HG02571 (cell line): ENCODE measurements around the gene HABP4.
"Not testable (repeated sequence)": the region's sequence is repeated elsewhere in the genome, so short reads cannot be mapped to it uniquely, and the experiment has no call there.

Source experiments
- ATAC-seq: cut with Tn5 transposase; IDR thresholded peaks from one replicate; pipeline ENCODE4 v1.9.1; 2021; ENCODE audit warnings: mild to moderate bottlenecking, moderate library complexity; ENCODE audit not compliant: unreplicated experiment

HABP4 gene

DNA sequence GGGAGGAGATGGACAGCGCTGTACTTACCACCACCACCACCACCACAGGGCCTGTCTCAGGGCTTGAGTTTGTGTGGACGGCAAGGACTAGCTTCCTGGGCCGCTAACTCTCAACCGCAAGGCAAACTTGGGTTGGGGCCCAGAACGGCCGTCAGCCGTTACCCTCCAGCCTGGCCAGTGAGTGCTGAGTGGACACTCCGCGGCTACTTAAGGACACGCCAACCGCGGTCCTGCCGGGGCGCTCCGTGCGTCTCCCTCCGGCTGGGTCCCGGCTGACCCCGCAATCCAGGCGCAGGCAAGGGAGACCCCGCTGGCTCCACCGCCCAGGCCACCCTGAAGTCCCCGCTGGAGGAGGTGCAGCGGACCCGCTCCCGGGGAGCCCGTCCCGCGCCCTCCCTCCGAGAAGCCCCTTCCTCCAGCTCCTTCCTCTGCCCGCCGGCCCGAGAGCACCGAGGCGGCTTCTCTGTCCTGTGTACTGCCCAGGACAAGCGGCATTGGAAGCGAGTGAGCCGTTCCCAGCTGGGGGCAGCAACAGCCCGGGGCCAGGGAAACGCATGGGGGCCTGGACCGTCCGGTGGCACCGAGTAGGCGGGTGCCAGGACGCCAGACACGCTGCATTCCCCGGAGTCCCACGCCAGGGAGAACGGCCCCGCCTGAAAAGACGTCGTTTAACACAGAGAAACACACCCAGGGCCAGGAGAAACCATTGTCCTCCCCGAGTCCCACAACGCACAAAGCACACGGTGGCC lies 46.6 kb downstream of the HABP4 start:
- ATAC-seq = no peak

- ATAC-seq = no peak
These were observed 47.1 kb downstream of the HABP4 start for GRCh38 chr9:96497117-96497399.

- no peak for ATAC-seq
These were observed 48.8 kb downstream of the HABP4 start for GRCh38 chr9:96498796-96499195.

- no peak for ATAC-seq
These were observed 49.3 kb downstream of the HABP4 start for GRCh38 chr9:96499257-96499656.

- ATAC-seq = no peak
These were observed 51.0 kb downstream of the HABP4 start for GRCh38 chr9:96500696-96501632.

DNA sequence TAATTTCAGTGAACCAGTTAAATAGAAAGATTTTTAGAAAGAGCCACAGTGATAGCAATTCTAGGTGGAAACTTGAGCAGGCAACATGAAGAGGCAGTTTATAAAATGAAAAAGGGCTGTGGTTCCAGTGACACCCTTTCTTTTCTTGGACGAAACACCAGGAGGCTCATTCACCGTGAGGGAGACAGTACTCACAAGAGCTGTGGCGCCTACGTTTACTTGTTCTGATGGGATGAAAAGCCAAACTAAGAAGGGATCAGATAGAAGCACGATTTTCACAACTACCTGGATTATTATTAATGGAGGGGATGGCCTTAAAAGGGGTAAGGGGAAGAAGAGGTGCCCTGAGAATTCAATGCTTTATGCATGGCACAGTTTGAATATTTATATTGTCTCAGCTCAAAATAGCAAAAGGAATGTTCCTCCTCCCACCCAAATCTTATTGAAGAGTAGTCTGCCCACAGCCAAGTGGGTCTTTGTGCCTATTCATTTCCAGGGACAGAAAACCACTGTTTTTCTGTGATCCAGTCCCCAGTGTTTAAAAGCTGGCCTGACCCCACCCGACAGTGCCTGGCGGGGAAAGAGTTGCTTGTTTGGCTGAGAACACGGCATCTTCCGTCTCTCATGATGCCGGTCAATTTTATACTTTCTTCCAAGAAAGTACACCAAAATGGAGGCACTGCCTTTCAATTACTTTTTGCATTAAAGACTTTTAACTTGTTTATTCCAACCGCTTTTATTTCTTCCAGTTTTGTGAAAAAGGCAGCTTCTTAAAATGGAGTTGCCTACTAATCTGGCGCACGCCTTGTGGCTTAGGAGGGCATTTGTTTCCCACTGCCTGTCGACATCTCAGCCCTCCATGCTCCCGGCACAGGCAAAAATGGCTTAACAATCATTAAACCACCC lies 51.9 kb downstream of the HABP4 start:
- no peak for ATAC-seq

DNA sequence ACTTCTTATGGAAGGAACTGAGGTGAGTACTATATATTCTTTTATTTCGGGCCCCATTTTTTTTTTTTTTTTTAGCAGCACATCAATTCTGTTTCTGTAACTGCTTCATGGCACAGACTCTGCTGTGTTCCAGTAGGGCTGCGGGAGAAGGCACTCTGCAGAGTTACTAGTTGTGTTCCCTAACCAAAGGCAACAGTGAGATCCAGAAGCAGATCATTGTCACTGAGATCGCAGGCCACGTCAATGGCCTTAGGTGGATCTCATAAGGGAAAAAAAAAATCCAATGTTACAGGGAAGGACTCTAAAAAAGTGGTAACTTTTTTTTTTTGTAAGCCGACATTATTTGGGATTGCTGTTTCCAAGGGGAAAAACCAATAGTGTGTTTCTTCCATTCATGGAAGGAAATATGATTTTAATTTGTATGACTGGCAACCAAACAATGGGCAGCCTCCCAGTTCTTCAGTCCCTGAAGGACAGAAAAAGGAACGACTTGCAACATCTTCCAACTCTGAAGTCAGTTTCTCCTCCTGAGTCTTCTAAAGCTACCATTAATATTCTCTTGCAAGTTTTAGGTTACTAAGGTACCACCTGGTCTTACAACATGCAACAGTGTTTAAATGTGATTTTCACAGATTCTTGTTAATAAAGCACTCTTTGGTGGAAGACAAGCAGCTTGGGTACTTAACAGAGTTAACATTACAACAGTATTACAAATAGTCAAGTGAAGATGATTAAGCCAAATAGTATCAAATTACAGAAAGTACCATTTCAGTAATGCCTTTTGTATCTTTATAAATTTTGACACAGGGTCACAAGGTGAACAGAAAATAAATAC lies 52.8 kb downstream of the HABP4 start:
- ATAC-seq = no peak

- not testable (repeated sequence) for ATAC-seq
These were observed 53.4 kb downstream of the HABP4 start for GRCh38 chr9:96503374-96503748.

DNA sequence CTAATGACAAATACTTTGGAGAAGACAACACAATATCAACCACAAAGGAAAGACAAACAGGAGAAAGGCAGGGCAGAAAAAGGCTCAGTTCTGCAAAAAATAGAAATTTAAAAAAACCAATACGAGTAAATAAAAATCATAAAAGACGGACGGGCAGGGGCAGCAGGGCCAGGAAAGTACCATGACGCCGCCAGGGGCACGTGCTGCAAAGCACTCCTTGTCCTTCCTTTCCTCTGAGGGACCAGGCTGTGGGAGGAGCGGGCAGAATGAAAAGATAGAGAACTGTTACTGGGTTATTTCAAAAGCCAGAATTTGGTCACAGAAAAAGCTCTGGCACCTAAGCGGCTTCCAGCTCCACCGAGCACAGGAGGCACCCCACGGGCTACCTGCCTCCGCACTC lies 53.9 kb downstream of the HABP4 start:
- ATAC-seq = no peak

DNA sequence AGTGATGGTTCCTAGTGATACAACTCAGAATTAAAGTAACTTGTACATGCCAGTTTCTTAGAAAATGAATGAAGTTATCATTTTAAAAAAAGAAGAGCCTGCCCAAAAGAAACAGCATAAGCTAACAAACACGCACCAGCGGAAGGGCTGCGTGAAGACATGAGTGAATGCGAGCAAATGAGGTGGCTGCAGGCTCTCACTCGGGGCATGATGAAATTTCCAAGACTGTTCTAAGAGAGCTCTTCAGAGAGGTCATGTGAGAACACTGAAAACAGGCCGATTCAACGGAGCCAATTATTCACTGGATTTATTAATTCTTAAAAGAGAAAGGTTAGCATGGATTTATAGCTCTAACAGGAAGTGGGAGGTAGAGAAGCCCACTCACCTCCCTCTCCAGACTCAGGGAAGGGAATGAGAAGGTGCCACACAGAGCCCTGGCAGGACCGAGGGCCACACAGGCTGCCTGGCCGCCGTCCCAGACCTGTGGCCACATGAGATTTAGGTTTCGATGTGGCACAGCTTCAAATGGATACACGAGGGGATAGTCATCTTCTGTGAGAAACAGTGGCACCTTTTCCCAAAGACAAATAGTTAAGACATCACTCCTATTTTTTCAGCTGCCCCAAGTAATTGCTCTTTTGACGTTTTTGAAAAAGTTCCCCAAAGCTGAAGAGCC lies 55.5 kb downstream of the HABP4 start:
- ATAC-seq = no peak

DNA sequence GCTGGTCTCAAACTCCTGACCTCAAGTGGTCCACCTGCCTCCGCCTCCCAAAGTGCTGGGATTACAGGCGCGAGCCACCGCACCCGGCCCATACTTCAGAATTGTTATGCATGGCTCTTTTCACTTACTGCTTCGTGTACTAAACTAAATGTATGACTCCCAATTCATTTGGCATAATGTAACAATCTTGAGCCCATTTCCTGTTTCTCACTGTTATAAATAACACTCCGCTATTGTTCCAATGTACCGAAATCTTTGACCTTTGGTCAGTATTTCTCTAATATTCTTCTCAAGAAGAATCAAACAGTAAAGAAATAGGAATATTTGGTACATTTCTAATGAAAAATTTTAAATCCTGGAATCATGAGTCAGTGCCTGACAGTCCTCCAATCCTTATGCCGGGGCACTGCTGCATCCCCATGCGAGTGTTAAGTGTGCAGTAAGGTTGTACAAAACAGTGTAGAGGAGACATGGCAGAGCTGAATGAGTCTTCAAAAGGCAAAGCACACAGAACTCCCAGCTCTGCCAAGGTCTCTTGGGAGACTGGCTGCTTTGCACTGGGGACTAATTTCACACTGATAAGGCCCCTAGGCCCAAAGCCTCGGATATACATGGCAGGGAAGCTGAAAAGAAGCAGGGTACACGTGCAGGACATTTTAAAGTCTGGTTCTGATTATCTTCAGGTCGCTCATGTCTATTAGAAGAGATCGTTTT lies 58.4 kb downstream of the HABP4 start:
- no peak for ATAC-seq

GRCh38 chr9:96509026-96509425 lies 59.1 kb downstream of the HABP4 start:
- no peak for ATAC-seq

DNA sequence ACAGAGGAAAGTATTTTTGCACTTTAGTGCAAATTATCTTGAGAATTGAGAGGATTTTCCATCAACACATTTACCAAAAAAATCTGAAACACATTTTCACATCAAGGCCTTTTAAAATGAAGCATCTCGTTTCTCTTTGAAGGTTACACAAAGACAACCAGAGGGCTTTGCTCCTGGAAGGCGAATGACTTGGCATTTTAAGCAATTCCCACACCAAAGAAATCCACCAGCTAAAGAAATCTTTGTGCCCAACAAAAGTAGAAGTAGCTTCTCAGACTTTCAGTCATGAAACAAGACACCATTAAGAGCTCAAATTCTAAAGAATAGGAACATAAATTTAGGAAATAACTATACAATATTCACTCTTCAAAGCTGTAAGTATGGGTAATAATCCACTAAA lies 59.9 kb downstream of the HABP4 start:
- ATAC-seq = no peak

DNA sequence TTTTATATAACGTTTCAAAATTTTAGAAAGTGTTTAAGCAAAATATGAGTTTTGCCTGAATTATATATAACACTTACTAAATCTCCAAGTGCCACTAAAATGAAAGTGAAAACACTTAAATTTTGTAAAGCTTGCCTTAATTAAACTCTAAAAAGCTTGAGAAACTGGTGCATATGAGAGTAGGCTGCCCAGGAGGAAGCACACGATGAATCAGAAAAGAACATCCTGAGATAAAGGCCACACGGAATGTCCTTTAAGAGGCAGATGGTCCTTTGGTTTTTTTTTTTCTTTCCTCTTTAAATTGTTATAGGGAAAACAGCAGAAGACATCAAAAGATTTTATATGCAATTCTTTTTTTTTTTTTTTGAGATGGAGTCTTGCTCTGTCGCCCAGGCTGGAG lies 60.3 kb downstream of the HABP4 start:
- no peak for ATAC-seq

- no peak for ATAC-seq
These were observed 62.3 kb downstream of the HABP4 start for GRCh38 chr9:96512240-96512639.

DNA sequence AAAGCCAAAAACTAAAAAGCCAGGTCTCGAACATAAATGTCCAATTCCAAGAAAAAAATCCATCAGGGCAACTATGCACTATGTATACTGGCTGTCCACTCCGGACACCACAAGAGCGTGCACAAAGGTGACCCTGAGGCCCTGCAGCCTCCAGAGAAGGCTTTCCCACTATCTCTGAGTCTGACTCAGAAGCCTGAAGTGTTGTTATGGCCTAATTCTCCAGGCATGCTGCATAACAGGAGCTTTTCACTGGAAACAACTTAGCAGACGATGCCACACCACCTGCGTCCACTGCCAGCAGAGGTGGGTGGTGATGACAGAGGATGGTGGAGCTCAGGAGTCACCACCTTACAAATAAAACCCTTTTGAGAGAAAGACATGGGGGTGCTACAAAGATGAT lies 63.7 kb downstream of the HABP4 start:
- ATAC-seq = no peak

DNA sequence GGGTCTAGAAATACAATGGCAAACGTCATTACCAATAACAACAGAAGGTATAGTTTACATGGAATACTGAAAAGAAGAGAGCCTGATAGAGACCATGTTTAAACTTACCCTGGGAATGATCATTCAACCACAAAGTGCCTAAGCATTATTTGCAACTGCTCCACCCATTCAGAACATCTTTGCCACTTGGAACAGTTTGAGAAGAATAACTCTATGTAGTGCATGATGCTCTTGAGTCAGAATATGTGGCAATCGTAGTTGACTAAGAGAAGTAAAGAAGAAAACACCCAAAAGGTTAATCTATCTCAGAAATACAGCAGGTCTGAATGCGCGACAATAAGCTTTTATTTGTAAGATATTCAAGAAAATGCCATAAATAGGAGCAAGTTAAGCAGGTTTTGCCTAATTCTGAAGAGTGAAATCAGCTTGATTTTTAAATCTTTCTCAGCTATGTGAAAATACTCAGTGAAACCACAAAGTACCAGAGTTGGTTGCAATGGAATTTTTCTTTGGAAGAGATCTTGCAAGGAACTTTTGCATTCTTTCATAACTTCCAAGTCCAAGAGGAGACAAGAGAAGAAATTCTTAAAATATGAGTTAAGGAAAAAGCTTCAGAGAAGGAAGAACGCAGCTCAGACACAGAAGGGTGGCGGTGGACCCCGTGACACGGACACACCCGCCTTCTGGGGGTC lies 64.3 kb downstream of the HABP4 start:
- ATAC-seq = no peak

DNA sequence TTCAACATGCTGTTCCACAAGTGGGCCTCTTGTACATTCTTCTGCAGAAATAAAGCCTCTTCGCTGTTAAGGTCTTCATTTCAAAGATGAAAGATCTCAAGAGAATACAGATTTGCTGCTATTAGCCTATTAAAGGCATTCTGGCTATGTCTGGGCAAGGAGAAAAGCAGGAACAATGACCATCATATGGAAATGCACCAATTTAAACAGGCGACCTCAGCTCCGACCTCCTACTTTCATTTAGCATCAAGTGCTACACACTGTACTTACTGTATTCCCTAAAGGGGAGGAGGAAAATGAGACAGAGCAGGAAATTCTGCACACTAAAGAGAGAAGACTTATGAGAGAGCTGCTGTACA lies 64.8 kb downstream of the HABP4 start:
- ATAC-seq = no peak
